GM21360 (cell line): ENCODE data around the gene FASTKD1.
"Not testable (repeated sequence)": the region's sequence is repeated elsewhere in the genome, so short reads cannot be mapped to it uniquely, and the experiment has no call there.

Source experiments
- ATAC-seq: cut with Tn5 transposase; IDR thresholded peaks from one replicate; pipeline ENCODE4 v1.9.1; 2021; ENCODE audit warnings: mild to moderate bottlenecking, moderate library complexity; ENCODE audit not compliant: unreplicated experiment

The FASTKD1 gene

GRCh38 chr2:169571571-169571970 is 2.1 kb downstream of the FASTKD1 start:
- ATAC-seq: no peak

GRCh38 chr2:169570752-169571151 is 2.9 kb downstream of the FASTKD1 start:
- ATAC-seq: not testable (repeated sequence)

- ATAC-seq: no peak
Observed at GRCh38 chr2:169569948-169570347, 3.7 kb downstream of the FASTKD1 start.

GRCh38 chr2:169565686-169566085 is 8.0 kb downstream of the FASTKD1 start:
- no peak for ATAC-seq

- ATAC-seq: no peak
Observed at GRCh38 chr2:169562519-169562918, 11.1 kb downstream of the FASTKD1 start.

GRCh38 chr2:169562084-169562483 is 11.6 kb downstream of the FASTKD1 start:
- not testable (repeated sequence) for ATAC-seq

GRCh38 chr2:169561364-169561763 is 12.3 kb downstream of the FASTKD1 start:
- ATAC-seq: no peak

- no peak for ATAC-seq
Observed at GRCh38 chr2:169546756-169547155, 26.9 kb downstream of the FASTKD1 start.

GRCh38 chr2:169542433-169542832 is 31.2 kb downstream of the FASTKD1 start:
- ATAC-seq: no peak

GRCh38 chr2:169540146-169540545 is 33.5 kb downstream of the FASTKD1 start:
- no peak for ATAC-seq

GRCh38 chr2:169539460-169539859 is 34.2 kb downstream of the FASTKD1 start:
- ATAC-seq: not testable (repeated sequence)

- peak; percentile 84 for ATAC-seq
Observed at GRCh38 chr2:169528271-169528701, 45.4 kb downstream of the FASTKD1 start.

GRCh38 chr2:169526451-169526850 is 47.2 kb downstream of the FASTKD1 start:
- ATAC-seq: no peak

GRCh38 chr2:169525434-169525833 is 48.2 kb downstream of the FASTKD1 start:
- ATAC-seq: no peak

GRCh38 chr2:169523681-169524080 is 50.0 kb downstream of the FASTKD1 start:
- no peak for ATAC-seq

GRCh38 chr2:169520896-169521295 is 52.8 kb downstream of the FASTKD1 start:
- no peak for ATAC-seq

- not testable (repeated sequence) for ATAC-seq
Observed at GRCh38 chr2:169516488-169516995, 57.1 kb downstream of the FASTKD1 start.

GRCh38 chr2:169514758-169515157 is 58.9 kb downstream of the FASTKD1 start:
- not testable (repeated sequence) for ATAC-seq

- no peak for ATAC-seq
Observed at GRCh38 chr2:169513926-169514325, 59.7 kb downstream of the FASTKD1 start.

- no peak for ATAC-seq
Observed at GRCh38 chr2:169513094-169513493, 60.6 kb downstream of the FASTKD1 start.

GRCh38 chr2:169512525-169512924 is 61.1 kb downstream of the FASTKD1 start:
- no peak for ATAC-seq

GRCh38 chr2:169511818-169512217 is 61.8 kb downstream of the FASTKD1 start:
- ATAC-seq: no peak

- no peak for ATAC-seq
Observed at GRCh38 chr2:169510496-169510895, 63.2 kb downstream of the FASTKD1 start.
